Measurements from ENCODE around the gene CRTC1. TPM values are rescaled to one million over a fixed set of nuclear protein-coding genes. Genes with fewer than 3 reads are reported as not detected.

The CRTC1 gene
- total RNA-seq, 1 experiment from 2014 or later, result 12.3 TPM

DNA sequence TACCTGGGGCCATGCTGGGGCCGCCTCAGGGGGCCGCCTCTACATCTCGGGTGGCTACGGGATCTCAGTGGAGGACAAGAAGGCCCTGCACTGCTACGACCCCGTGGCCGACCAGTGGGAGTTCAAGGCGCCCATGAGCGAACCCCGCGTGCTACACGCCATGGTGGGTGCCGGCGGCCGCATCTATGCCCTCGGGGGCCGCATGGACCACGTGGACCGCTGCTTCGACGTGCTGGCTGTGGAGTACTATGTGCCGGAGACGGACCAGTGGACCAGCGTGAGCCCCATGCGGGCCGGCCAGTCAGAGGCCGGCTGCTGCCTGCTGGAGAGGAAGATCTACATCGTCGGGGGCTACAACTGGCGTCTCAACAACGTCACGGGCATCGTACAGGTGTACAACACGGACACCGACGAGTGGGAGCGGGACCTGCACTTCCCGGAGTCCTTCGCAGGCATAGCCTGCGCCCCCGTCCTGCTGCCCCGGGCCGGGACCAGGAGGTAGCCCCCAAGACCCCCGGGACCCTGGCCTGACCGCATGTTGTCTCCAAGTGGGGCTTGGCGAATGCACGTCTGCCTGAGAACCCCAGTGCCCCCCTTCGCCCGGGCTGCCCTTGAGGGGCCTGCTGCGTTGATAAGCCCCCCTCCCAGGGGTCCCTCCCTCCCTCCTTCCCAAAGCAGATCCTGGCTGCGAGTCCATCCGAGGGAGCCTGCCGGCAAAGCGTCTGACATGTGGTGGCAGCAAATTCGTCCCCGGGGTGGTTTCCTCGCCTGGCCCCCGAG lies 14.5 kb upstream of the CRTC1 start (continued):
- TF ChIP-seq, protein P1, sequence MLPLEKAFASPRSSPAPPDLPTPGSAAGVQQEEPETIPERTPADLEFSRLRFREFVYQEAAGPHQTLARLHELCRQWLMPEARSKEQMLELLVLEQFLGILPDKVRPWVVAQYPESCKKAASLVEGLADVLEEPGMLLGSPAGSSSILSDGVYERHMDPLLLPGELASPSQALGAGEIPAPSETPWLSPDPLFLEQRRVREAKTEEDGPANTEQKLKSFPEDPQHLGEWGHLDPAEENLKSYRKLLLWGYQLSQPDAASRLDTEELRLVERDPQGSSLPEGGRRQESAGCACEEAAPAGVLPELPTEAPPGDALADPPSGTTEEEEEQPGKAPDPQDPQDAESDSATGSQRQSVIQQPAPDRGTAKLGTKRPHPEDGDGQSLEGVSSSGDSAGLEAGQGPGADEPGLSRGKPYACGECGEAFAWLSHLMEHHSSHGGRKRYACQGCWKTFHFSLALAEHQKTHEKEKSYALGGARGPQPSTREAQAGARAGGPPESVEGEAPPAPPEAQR (CRISPR knock-in tag; IDR thresholded peaks at IDR 0.05), result no peak
- TF ChIP-seq SOX15 (CRISPR knock-in tag; IDR thresholded peaks at IDR 0.05), result no peak
- no peak for TF ChIP-seq JUN (CRISPR knock-in tag; IDR thresholded peaks at IDR 0.05)
- no peak for TF ChIP-seq PRRX2 (CRISPR knock-in tag; IDR thresholded peaks at IDR 0.05)
- no peak for TF ChIP-seq RELA (CRISPR knock-in tag; IDR thresholded peaks at IDR 0.05; ENCODE audit: borderline replicate concordance)
- TF ChIP-seq NFE2L1 (CRISPR knock-in tag; IDR thresholded peaks at IDR 0.05), result no peak
- TF ChIP-seq, protein P2, sequence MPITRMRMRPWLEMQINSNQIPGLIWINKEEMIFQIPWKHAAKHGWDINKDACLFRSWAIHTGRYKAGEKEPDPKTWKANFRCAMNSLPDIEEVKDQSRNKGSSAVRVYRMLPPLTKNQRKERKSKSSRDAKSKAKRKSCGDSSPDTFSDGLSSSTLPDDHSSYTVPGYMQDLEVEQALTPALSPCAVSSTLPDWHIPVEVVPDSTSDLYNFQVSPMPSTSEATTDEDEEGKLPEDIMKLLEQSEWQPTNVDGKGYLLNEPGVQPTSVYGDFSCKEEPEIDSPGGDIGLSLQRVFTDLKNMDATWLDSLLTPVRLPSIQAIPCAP (CRISPR knock-in tag; IDR thresholded peaks at IDR 0.05), result no peak
- TF ChIP-seq JAZF1 (CRISPR knock-in tag; IDR thresholded peaks at IDR 0.05), result no peak
- TF ChIP-seq, protein P3, sequence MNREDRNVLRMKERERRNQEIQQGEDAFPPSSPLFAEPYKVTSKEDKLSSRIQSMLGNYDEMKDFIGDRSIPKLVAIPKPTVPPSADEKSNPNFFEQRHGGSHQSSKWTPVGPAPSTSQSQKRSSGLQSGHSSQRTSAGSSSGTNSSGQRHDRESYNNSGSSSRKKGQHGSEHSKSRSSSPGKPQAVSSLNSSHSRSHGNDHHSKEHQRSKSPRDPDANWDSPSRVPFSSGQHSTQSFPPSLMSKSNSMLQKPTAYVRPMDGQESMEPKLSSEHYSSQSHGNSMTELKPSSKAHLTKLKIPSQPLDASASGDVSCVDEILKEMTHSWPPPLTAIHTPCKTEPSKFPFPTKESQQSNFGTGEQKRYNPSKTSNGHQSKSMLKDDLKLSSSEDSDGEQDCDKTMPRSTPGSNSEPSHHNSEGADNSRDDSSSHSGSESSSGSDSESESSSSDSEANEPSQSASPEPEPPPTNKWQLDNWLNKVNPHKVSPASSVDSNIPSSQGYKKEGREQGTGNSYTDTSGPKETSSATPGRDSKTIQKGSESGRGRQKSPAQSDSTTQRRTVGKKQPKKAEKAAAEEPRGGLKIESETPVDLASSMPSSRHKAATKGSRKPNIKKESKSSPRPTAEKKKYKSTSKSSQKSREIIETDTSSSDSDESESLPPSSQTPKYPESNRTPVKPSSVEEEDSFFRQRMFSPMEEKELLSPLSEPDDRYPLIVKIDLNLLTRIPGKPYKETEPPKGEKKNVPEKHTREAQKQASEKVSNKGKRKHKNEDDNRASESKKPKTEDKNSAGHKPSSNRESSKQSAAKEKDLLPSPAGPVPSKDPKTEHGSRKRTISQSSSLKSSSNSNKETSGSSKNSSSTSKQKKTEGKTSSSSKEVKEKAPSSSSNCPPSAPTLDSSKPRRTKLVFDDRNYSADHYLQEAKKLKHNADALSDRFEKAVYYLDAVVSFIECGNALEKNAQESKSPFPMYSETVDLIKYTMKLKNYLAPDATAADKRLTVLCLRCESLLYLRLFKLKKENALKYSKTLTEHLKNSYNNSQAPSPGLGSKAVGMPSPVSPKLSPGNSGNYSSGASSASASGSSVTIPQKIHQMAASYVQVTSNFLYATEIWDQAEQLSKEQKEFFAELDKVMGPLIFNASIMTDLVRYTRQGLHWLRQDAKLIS (CRISPR knock-in tag; IDR thresholded peaks at IDR 0.05; ENCODE audit: borderline replicate concordance), result no peak
- TF ChIP-seq FOXJ3 (CRISPR knock-in tag; IDR thresholded peaks at IDR 0.05; ENCODE audit: borderline replicate concordance), result no peak
- TF ChIP-seq NFATC4 (CRISPR knock-in tag; IDR thresholded peaks at IDR 0.05), result no peak

DNA sequence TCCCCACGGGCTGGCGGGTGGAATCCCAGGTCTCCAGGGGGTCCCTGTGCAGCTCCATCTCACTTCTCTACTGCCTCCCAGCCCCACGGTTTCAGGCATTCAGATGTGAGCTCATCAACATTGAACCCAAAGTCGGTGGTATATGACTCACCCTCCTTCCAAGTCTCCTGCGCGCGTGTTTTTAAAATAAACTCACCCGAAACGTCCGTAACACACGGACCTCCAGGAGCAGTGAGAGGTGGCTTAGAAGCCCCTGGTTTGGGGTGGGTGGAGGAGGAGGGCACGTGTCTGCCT lies 14.0 kb upstream of the CRTC1 start:
- peaks cover 8% of the 10 kb centered on the region; the same call in 1 of the 2 replicates for H3K36me3 Mint-ChIP-seq
- H3K27me3 Mint-ChIP-seq (ENCODE audit: low read depth), result no peaks in the 10 kb centered on the region
- ChIA-PET POLR2A (no interaction called here), CTCF (no interaction called here)
- ATAC-seq (no peak), DNase-seq (ENCODE audit: low spot score) (no peak)
- no peak overlapping the region for H3K27ac Mint-ChIP-seq
- no peaks in the 10 kb centered on the region for H3K9me3 Mint-ChIP-seq
- peaks cover 3% of the 10 kb centered on the region; the same call in 1 of the 2 replicates for H3K4me1 Mint-ChIP-seq
- no peak overlapping the region for H3K4me3 Mint-ChIP-seq
- TF ChIP-seq MYBL2 (CRISPR knock-in tag; IDR thresholded peaks at IDR 0.05) (no peak), ZNF423 (CRISPR knock-in tag; IDR thresholded peaks at IDR 0.05) (no peak), PRRX2 (CRISPR knock-in tag; IDR thresholded peaks at IDR 0.05) (no peak), HMGA2 (CRISPR knock-in tag; IDR thresholded peaks at IDR 0.05) (no peak), NFE2L1 (CRISPR knock-in tag; IDR thresholded peaks at IDR 0.05) (no peak), RORB (CRISPR knock-in tag; IDR thresholded peaks at IDR 0.05) (no peak), OVOL2 (CRISPR knock-in tag; IDR thresholded peaks at IDR 0.05; ENCODE audit: borderline replicate concordance) (no peak), ZNF138 (CRISPR knock-in tag; conservative IDR thresholded peaks at IDR 0.05) (no peak)
- TF ChIP-seq, protein P4, sequence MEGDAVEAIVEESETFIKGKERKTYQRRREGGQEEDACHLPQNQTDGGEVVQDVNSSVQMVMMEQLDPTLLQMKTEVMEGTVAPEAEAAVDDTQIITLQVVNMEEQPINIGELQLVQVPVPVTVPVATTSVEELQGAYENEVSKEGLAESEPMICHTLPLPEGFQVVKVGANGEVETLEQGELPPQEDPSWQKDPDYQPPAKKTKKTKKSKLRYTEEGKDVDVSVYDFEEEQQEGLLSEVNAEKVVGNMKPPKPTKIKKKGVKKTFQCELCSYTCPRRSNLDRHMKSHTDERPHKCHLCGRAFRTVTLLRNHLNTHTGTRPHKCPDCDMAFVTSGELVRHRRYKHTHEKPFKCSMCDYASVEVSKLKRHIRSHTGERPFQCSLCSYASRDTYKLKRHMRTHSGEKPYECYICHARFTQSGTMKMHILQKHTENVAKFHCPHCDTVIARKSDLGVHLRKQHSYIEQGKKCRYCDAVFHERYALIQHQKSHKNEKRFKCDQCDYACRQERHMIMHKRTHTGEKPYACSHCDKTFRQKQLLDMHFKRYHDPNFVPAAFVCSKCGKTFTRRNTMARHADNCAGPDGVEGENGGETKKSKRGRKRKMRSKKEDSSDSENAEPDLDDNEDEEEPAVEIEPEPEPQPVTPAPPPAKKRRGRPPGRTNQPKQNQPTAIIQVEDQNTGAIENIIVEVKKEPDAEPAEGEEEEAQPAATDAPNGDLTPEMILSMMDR (IDR thresholded peaks at IDR 0.05), result no peak
- TF ChIP-seq, protein P5, sequence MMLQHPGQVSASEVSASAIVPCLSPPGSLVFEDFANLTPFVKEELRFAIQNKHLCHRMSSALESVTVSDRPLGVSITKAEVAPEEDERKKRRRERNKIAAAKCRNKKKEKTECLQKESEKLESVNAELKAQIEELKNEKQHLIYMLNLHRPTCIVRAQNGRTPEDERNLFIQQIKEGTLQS (CRISPR knock-in tag; conservative IDR thresholded peaks at IDR 0.05), result no peak
- TF ChIP-seq, protein P6, sequence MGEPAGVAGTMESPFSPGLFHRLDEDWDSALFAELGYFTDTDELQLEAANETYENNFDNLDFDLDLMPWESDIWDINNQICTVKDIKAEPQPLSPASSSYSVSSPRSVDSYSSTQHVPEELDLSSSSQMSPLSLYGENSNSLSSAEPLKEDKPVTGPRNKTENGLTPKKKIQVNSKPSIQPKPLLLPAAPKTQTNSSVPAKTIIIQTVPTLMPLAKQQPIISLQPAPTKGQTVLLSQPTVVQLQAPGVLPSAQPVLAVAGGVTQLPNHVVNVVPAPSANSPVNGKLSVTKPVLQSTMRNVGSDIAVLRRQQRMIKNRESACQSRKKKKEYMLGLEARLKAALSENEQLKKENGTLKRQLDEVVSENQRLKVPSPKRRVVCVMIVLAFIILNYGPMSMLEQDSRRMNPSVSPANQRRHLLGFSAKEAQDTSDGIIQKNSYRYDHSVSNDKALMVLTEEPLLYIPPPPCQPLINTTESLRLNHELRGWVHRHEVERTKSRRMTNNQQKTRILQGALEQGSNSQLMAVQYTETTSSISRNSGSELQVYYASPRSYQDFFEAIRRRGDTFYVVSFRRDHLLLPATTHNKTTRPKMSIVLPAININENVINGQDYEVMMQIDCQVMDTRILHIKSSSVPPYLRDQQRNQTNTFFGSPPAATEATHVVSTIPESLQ (CRISPR knock-in tag; IDR thresholded peaks at IDR 0.05), result no peak
- TF ChIP-seq, protein P7, sequence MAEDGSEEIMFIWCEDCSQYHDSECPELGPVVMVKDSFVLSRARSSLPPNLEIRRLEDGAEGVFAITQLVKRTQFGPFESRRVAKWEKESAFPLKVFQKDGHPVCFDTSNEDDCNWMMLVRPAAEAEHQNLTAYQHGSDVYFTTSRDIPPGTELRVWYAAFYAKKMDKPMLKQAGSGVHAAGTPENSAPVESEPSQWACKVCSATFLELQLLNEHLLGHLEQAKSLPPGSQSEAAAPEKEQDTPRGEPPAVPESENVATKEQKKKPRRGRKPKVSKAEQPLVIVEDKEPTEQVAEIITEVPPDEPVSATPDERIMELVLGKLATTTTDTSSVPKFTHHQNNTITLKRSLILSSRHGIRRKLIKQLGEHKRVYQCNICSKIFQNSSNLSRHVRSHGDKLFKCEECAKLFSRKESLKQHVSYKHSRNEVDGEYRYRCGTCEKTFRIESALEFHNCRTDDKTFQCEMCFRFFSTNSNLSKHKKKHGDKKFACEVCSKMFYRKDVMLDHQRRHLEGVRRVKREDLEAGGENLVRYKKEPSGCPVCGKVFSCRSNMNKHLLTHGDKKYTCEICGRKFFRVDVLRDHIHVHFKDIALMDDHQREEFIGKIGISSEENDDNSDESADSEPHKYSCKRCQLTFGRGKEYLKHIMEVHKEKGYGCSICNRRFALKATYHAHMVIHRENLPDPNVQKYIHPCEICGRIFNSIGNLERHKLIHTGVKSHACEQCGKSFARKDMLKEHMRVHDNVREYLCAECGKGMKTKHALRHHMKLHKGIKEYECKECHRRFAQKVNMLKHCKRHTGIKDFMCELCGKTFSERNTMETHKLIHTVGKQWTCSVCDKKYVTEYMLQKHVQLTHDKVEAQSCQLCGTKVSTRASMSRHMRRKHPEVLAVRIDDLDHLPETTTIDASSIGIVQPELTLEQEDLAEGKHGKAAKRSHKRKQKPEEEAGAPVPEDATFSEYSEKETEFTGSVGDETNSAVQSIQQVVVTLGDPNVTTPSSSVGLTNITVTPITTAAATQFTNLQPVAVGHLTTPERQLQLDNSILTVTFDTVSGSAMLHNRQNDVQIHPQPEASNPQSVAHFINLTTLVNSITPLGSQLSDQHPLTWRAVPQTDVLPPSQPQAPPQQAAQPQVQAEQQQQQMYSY (CRISPR knock-in tag; IDR thresholded peaks at IDR 0.05), result no peak
- TF ChIP-seq, protein P8, sequence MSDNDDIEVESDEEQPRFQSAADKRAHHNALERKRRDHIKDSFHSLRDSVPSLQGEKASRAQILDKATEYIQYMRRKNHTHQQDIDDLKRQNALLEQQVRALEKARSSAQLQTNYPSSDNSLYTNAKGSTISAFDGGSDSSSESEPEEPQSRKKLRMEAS (CRISPR knock-in tag; IDR thresholded peaks at IDR 0.05), result no peak
- TF ChIP-seq, protein P9, sequence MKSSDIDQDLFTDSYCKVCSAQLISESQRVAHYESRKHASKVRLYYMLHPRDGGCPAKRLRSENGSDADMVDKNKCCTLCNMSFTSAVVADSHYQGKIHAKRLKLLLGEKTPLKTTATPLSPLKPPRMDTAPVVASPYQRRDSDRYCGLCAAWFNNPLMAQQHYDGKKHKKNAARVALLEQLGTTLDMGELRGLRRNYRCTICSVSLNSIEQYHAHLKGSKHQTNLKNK (CRISPR knock-in tag; IDR thresholded peaks at IDR 0.05), result no peak
